Measurements from ENCODE around the gene GPR15LG.

- TF ChIP-seq ARNTL (CRISPR knock-in tag; IDR thresholded peaks at IDR 0.05; ENCODE audit: borderline replicate concordance, low read depth): no peak
- no peak for TF ChIP-seq PATZ1 (CRISPR knock-in tag; IDR thresholded peaks at IDR 0.05; ENCODE audit: borderline replicate concordance)
- no peak for TF ChIP-seq CREB5 (CRISPR knock-in tag; IDR thresholded peaks at IDR 0.05; ENCODE audit: low read depth)
Measured at GRCh38 chr10:84204610-84205009, 31.0 kb downstream of the GPR15LG start.

Measured in SK-N-SH treated with all-trans-retinoic acid at 6 μM for 48 hours (cell line).